Activated T-cell treated with anti-CD3 and anti-CD28 coated beads for 24 hours (primary cell): ENCODE data around the gene TLCD3A.
A peak's percentile ranks its signal among the peaks of the same experiment; 100 is the strongest.
"Not testable (repeated sequence)": the region's sequence is repeated elsewhere in the genome, so short reads cannot be mapped to it uniquely, and the experiment has no call there.

Source experiments
- DNase-seq: peaks from one replicate; pipeline ENCODE4 v3.0.0-alpha.2; 2020; ENCODE audit warnings: low read depth

TLCD3A gene

GRCh38 chr17:749359-749758, 17.0 kb downstream of the TLCD3A start:
- not testable (repeated sequence) for DNase-seq

GRCh38 chr17:750431-751037, 18.1 kb downstream of the TLCD3A start:
- no peak for DNase-seq

GRCh38 chr17:751269-752001, 19.0 kb downstream of the TLCD3A start:
- DNase-seq: peak; percentile 31

GRCh38 chr17:752002-752619, 19.7 kb downstream of the TLCD3A start, which contains the start of gene GEMIN4:
Gene GEMIN4, minus strand, starts transcription at chr17:752264. Its CDS starts 122 bp downstream, at chr17:752142.
- DNase-seq: peak; percentile 97

- DNase-seq: no peak
These were observed 20.3 kb downstream of the TLCD3A start for GRCh38 chr17:752620-753219.

- DNase-seq: no peak
These were observed 21.0 kb downstream of the TLCD3A start for GRCh38 chr17:753418-753817.

GRCh38 chr17:755319-755961, 23.0 kb downstream of the TLCD3A start:
- DNase-seq: not testable (repeated sequence)

- not testable (repeated sequence) for DNase-seq
These were observed 23.7 kb downstream of the TLCD3A start for GRCh38 chr17:756010-756567.

- DNase-seq: no peak
These were observed 27.6 kb downstream of the TLCD3A start for GRCh38 chr17:759964-760363.

GRCh38 chr17:760371-760770, 28.0 kb downstream of the TLCD3A start:
- DNase-seq: no peak

GRCh38 chr17:767076-767475, 34.7 kb downstream of the TLCD3A start:
- DNase-seq: no peak

GRCh38 chr17:773016-773415, 40.6 kb downstream of the TLCD3A start:
- no peak for DNase-seq

- DNase-seq: no peak
These were observed 41.3 kb downstream of the TLCD3A start for GRCh38 chr17:773467-774312.

GRCh38 chr17:774313-774584, 41.9 kb downstream of the TLCD3A start:
- no peak for DNase-seq

GRCh38 chr17:778096-778495, 45.7 kb downstream of the TLCD3A start:
- no peak for DNase-seq

GRCh38 chr17:781805-782731, 49.7 kb downstream of the TLCD3A start, which contains the start of the genes GLOD4 and MRM3:
Gene GLOD4, minus strand, starts transcription at chr17:782280. Its CDS starts 25 bp downstream, at chr17:782255.
Gene MRM3, plus strand, starts transcription at chr17:782353. Its CDS starts 26 bp downstream, at chr17:782379.
- peak; percentile 93 for DNase-seq

GRCh38 chr17:784143-784542, 51.7 kb downstream of the TLCD3A start:
- DNase-seq: no peak

- DNase-seq: not testable (repeated sequence)
These were observed 53.5 kb downstream of the TLCD3A start for GRCh38 chr17:785901-786300.

GRCh38 chr17:787641-788221, 55.3 kb downstream of the TLCD3A start:
- DNase-seq: no peak

- no peak for DNase-seq
These were observed 56.2 kb downstream of the TLCD3A start for GRCh38 chr17:788551-788950.
